ENCODE data around the gene POLE2. TPM values are rescaled to one million over a fixed set of nuclear protein-coding genes. Genes with fewer than 3 reads are reported as not detected.
A peak's percentile ranks its signal among the peaks of the same experiment; 100 is the strongest.
"Not testable (repeated sequence)": the region's sequence is repeated elsewhere in the genome, so short reads cannot be mapped to it uniquely, and the experiment has no call there.

Gene POLE2
- total RNA-seq, 1 donor from 2014 or later, result 2.4 TPM

- Mint-ChIP-seq H3K36me3 (ENCODE audit: unreplicated experiment) (no peaks in the 10 kb centered on the region), H3K9me3 (ENCODE audit: unreplicated experiment) (peaks cover 3% of the 10 kb centered on the region), H3K4me3 (ENCODE audit: unreplicated experiment) (peak within 1 kb of the TSS; percentile 97), H3K27ac (ENCODE audit: unreplicated experiment) (peak within 1 kb of the TSS; percentile 98), H3K27me3 (ENCODE audit: unreplicated experiment) (peaks cover 3% of the 10 kb centered on the region), H3K4me1 (ENCODE audit: low read depth, unreplicated experiment) (peaks cover 5% of the 10 kb centered on the region)
- DNase-seq, result peak; percentile 99
- TF ChIP-seq CTCF (IDR thresholded peaks at IDR 0.05; ENCODE audit: partially characterized antibody, unreplicated experiment), result peak; percentile 70
Measured at GRCh38 chr14:49620182-49621113, 67.6 kb downstream of the POLE2 start, which contains the start of the genes MGAT2 and RPL36AL. TSS of gene MGAT2 (plus strand) at chr14:49620799. CDS start at chr14:49621269, 470 bp downstream. TSS of gene RPL36AL (minus strand) at chr14:49620626. CDS start at chr14:49619104, 1,522 bp downstream.

GRCh38 chr14:49619730-49620129 is 68.3 kb downstream of the POLE2 start:
- no peaks in the 10 kb centered on the region for H3K36me3 Mint-ChIP-seq (ENCODE audit: unreplicated experiment)
- peaks cover 3% of the 10 kb centered on the region for H3K9me3 Mint-ChIP-seq (ENCODE audit: unreplicated experiment)
- TF ChIP-seq CTCF (IDR thresholded peaks at IDR 0.05; ENCODE audit: partially characterized antibody, unreplicated experiment), result no peak
- H3K27me3 Mint-ChIP-seq (ENCODE audit: unreplicated experiment), result peaks cover 3% of the 10 kb centered on the region
- peaks cover 5% of the 10 kb centered on the region for H3K4me1 Mint-ChIP-seq (ENCODE audit: low read depth, unreplicated experiment)
- no peak for DNase-seq
- peak overlapping the region; percentile 97 for H3K4me3 Mint-ChIP-seq (ENCODE audit: unreplicated experiment)
- peak overlapping the region; percentile 98 for H3K27ac Mint-ChIP-seq (ENCODE audit: unreplicated experiment)

- peak overlapping the region; percentile 97 for H3K4me3 Mint-ChIP-seq (ENCODE audit: unreplicated experiment)
- H3K27ac Mint-ChIP-seq (ENCODE audit: unreplicated experiment), result peak overlapping the region; percentile 98
- DNase-seq; H3K4me1 Mint-ChIP-seq (ENCODE audit: low read depth, unreplicated experiment); H3K27me3 Mint-ChIP-seq (ENCODE audit: unreplicated experiment); H3K9me3 Mint-ChIP-seq (ENCODE audit: unreplicated experiment); H3K36me3 Mint-ChIP-seq (ENCODE audit: unreplicated experiment): not testable (repeated sequence)
Measured at GRCh38 chr14:49619273-49619672, 68.7 kb downstream of the POLE2 start.

GRCh38 chr14:49617852-49618519 is 70.0 kb downstream of the POLE2 start:
- Mint-ChIP-seq H3K36me3 (ENCODE audit: unreplicated experiment) (no peaks in the 10 kb centered on the region), H3K27ac (ENCODE audit: unreplicated experiment) (no peak overlapping the region), H3K4me3 (ENCODE audit: unreplicated experiment) (peak overlapping the region; percentile 36), H3K9me3 (ENCODE audit: unreplicated experiment) (peaks cover 3% of the 10 kb centered on the region), H3K27me3 (ENCODE audit: unreplicated experiment) (peaks cover 3% of the 10 kb centered on the region), H3K4me1 (ENCODE audit: low read depth, unreplicated experiment) (peaks cover 5% of the 10 kb centered on the region)
- no peak for DNase-seq
- no peak for TF ChIP-seq CTCF (IDR thresholded peaks at IDR 0.05; ENCODE audit: partially characterized antibody, unreplicated experiment)

- Mint-ChIP-seq H3K27me3 (ENCODE audit: unreplicated experiment) (no peaks in the 10 kb centered on the region), H3K4me1 (ENCODE audit: low read depth, unreplicated experiment) (no peaks in the 10 kb centered on the region), H3K27ac (ENCODE audit: unreplicated experiment) (no peak overlapping the region), H3K36me3 (ENCODE audit: unreplicated experiment) (no peaks in the 10 kb centered on the region), H3K9me3 (ENCODE audit: unreplicated experiment) (peaks cover 3% of the 10 kb centered on the region), H3K4me3 (ENCODE audit: unreplicated experiment) (no peak overlapping the region)
- no peak for DNase-seq
- no peak for TF ChIP-seq CTCF (IDR thresholded peaks at IDR 0.05; ENCODE audit: partially characterized antibody, unreplicated experiment)
Measured at GRCh38 chr14:49615776-49616175, 72.2 kb downstream of the POLE2 start.
